Effector memory CD4-positive, alpha-beta T cell (primary cell): ENCODE measurements around the gene TRIM45.
"Not testable (repeated sequence)": the region's sequence is repeated elsewhere in the genome, so short reads cannot be mapped to it uniquely, and the experiment has no call there.

ENCODE experiments used
- DNase-seq, 3 donors: peaks; one replicate each; pipeline ENCODE4 v3.0.0-alpha.2; 2020
- H3K27ac ChIP-seq: 2 replicates; pipeline ENCODE4 v1.7.0; 2013; ENCODE audit warnings: mild to moderate bottlenecking, low read length, moderate library complexity; ENCODE audit not compliant: insufficient read depth, poor library complexity, severe bottlenecking
- H3K27me3 ChIP-seq: replicated peaks from 2 replicates; pipeline ENCODE4 v1.7.0; 2013; ENCODE audit warnings: mild to moderate bottlenecking, low read length; ENCODE audit not compliant: insufficient read depth, control insufficient read depth, poor library complexity, severe bottlenecking
- H3K36me3 ChIP-seq: 2 replicates; pipeline ENCODE4 v1.7.0; 2013; ENCODE audit warnings: mild to moderate bottlenecking, low read length, moderate library complexity; ENCODE audit not compliant: control insufficient read depth, insufficient read depth
- H3K4me1 ChIP-seq: 2 replicates; pipeline ENCODE4 v1.7.0; 2013; ENCODE audit warnings: low read length, mild to moderate bottlenecking; ENCODE audit not compliant: control insufficient read depth, insufficient read depth, poor library complexity, severe bottlenecking
- H3K4me3 ChIP-seq: 2 replicates; pipeline ENCODE4 v1.7.0; 2013; ENCODE audit warnings: low read length, low read depth, mild to moderate bottlenecking; ENCODE audit not compliant: insufficient read depth, poor library complexity, severe bottlenecking
- H3K9me3 ChIP-seq: 2 replicates; pipeline ENCODE4 v1.7.0; 2013; ENCODE audit warnings: mild to moderate bottlenecking, low read length, moderate library complexity; ENCODE audit not compliant: control insufficient read depth

The TRIM45 gene

GRCh38 chr1:117104986-117105385 lies 16.6 kb downstream of the TRIM45 start:
- H3K36me3 ChIP-seq = peaks cover 9% of the 10 kb centered on the region
- DNase-seq = no peak
- no peaks in the 10 kb centered on the region for H3K4me1 ChIP-seq
- no peaks in the 10 kb centered on the region for H3K27me3 ChIP-seq
- H3K27ac ChIP-seq = no peak overlapping the region
- H3K4me3 ChIP-seq = no peak overlapping the region
- no peaks in the 10 kb centered on the region for H3K9me3 ChIP-seq

GRCh38 chr1:117101858-117102257 lies 19.7 kb downstream of the TRIM45 start:
- not testable (repeated sequence) for DNase-seq, H3K27ac ChIP-seq, H3K4me3 ChIP-seq, H3K27me3 ChIP-seq, H3K9me3 ChIP-seq, H3K4me1 ChIP-seq
- peaks cover 20% of the 10 kb centered on the region for H3K36me3 ChIP-seq

GRCh38 chr1:117101334-117101733 lies 20.2 kb downstream of the TRIM45 start:
- DNase-seq = no peak
- Histone ChIP-seq H3K4me1 (no peaks in the 10 kb centered on the region), H3K9me3 (no peaks in the 10 kb centered on the region), H3K4me3 (no peak overlapping the region), H3K36me3 (peaks cover 20% of the 10 kb centered on the region), H3K27ac (no peak overlapping the region), H3K27me3 (no peaks in the 10 kb centered on the region)

- H3K27ac ChIP-seq = no peak overlapping the region
- no peak for DNase-seq
- no peaks in the 10 kb centered on the region for H3K9me3 ChIP-seq
- H3K4me1 ChIP-seq = no peaks in the 10 kb centered on the region
- no peak overlapping the region for H3K4me3 ChIP-seq
- no peaks in the 10 kb centered on the region for H3K27me3 ChIP-seq
- peaks cover 23% of the 10 kb centered on the region for H3K36me3 ChIP-seq
These were observed 23.2 kb downstream of the TRIM45 start for GRCh38 chr1:117098287-117098890.

DNA sequence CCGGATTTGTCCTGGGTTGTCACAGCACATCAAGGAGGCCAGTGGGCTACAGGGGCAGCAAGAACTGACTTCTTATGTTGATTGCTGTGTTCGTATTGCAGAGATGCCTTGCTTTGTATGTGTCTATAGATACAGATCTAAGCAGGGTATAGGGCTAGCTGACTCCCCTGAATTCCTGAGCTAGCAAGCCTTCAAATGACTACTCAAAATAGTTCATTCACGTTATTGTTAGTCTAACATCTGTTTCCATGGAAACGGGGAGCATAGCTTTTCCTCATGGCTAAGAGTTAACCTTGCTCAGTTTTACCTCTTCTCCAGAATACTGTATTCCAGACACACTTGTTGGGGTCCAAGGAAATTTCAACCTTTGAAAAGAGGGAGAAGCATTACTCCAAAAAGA lies 24.1 kb downstream of the TRIM45 start:
- no peaks in the 10 kb centered on the region for H3K4me1 ChIP-seq
- no peak overlapping the region for H3K4me3 ChIP-seq
- peaks cover 23% of the 10 kb centered on the region for H3K36me3 ChIP-seq
- H3K9me3 ChIP-seq = no peaks in the 10 kb centered on the region
- no peak overlapping the region for H3K27ac ChIP-seq
- H3K27me3 ChIP-seq = no peaks in the 10 kb centered on the region
- no peak for DNase-seq

DNA sequence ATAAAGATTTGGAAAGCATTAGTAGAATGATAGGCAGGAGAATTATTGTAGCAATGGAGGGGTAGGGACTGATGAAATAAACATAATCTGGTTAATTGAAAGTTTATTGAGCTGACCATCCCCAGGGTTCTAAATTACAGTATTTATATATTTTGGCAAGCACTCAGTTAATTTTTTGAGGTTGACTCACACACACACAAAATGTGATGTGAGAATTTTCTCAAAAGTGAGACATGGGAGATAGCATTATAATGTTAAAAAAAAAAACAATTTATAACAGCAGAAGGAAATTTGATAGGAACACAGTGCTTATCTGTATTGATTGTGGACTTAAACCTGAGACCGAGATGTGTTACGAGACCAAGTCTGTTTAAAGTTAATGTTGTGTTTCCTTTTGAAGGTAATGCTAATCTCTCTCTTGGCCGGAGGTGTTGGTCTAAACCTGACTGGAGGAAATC lies 24.6 kb downstream of the TRIM45 start:
- Histone ChIP-seq H3K36me3 (peaks cover 23% of the 10 kb centered on the region), H3K27me3 (no peaks in the 10 kb centered on the region), H3K4me3 (no peak overlapping the region), H3K27ac (no peak overlapping the region), H3K4me1 (no peaks in the 10 kb centered on the region), H3K9me3 (no peaks in the 10 kb centered on the region)
- no peak for DNase-seq

- peaks cover 14% of the 10 kb centered on the region for H3K36me3 ChIP-seq
- DNase-seq = no peak
- H3K9me3 ChIP-seq = no peaks in the 10 kb centered on the region
- no peak overlapping the region for H3K4me3 ChIP-seq
- H3K27me3 ChIP-seq = no peaks in the 10 kb centered on the region
- H3K4me1 ChIP-seq = no peaks in the 10 kb centered on the region
- no peak overlapping the region for H3K27ac ChIP-seq
These were observed 26.5 kb downstream of the TRIM45 start for GRCh38 chr1:117094841-117095604.

GRCh38 chr1:117093870-117094621 lies 27.5 kb downstream of the TRIM45 start:
- H3K36me3 ChIP-seq = peaks cover 18% of the 10 kb centered on the region
- no peak overlapping the region for H3K4me3 ChIP-seq
- H3K27me3 ChIP-seq = no peaks in the 10 kb centered on the region
- no peaks in the 10 kb centered on the region for H3K4me1 ChIP-seq
- no peaks in the 10 kb centered on the region for H3K9me3 ChIP-seq
- peak in 1 of 3 donors; percentile 3 for DNase-seq
- H3K27ac ChIP-seq = no peak overlapping the region

DNA sequence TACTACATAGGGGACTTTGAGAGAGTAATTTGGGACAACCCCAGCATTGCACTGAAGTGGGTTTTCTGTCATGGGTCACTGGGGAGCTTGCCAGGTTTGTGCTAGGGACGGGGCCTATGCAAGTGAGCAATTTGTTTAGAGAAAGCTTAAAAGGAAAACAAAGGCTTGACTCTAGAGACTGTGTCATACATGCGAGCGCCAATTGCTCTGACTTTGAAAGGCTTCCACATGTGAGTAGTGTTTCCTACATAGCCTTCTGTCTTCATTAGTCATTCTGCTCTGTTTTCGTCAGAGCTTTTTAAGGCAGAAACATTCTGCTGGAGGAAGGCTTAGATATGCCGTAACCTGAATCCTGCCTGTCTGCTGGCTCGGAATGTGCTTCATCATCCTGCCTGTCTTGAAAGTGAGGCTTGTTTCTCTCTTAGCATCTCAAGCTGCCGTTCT lies 28.4 kb downstream of the TRIM45 start:
- H3K27me3 ChIP-seq = no peaks in the 10 kb centered on the region
- H3K36me3 ChIP-seq = peaks cover 22% of the 10 kb centered on the region
- no peak overlapping the region for H3K4me3 ChIP-seq
- no peak for DNase-seq
- H3K27ac ChIP-seq = no peak overlapping the region
- no peaks in the 10 kb centered on the region for H3K4me1 ChIP-seq
- no peaks in the 10 kb centered on the region for H3K9me3 ChIP-seq

GRCh38 chr1:117092594-117092993 lies 29.0 kb downstream of the TRIM45 start:
- DNase-seq = no peak
- H3K4me1 ChIP-seq = no peaks in the 10 kb centered on the region
- no peak overlapping the region for H3K4me3 ChIP-seq
- no peaks in the 10 kb centered on the region for H3K9me3 ChIP-seq
- H3K27ac ChIP-seq = no peak overlapping the region
- peaks cover 18% of the 10 kb centered on the region for H3K36me3 ChIP-seq
- H3K27me3 ChIP-seq = no peaks in the 10 kb centered on the region
